ENCODE results near the gene EED.
"Not testable (repeated sequence)": the region's sequence is repeated elsewhere in the genome, so short reads cannot be mapped to it uniquely, and the experiment has no call there.

Gene EED

DNA sequence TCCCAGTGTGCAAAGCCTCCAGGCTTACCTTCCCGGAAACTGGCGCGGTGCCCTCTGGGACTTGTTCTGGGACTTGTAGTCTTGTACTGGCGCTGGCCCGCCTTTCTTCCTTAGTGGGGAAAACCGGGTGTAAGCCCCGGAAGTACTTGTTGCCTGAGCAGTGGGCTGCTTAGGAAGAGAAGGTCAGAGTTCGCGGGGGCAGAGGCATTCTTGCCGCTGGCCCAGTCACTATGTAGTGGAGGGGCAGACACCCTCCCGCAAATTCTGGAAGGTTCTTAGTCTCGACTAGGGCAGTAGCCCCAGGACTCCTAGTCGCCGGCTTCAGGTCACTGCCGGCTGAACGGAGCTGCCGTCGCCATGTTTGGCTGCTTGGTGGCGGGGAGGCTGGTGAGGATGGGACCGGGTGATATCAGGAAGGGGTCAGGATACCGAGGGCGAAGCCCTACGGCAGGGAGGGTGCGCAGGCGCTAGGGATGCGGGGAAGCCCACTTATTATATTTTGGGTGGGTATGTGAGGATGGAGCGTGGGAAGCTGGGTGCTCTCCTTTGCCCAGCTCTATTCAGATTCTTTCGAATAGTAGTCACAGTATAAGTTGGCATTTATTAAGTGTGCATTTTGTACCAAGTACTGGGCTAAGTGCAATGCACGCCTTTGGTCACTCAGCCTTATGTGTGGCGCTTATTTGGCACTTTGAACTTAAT is 57.7 kb downstream of the EED start, which contains the start of gene HIKESHI:
Gene HIKESHI (plus strand): TSS at position 149 of the 702 bp plus-strand sequence. CDS start 209 bp downstream, at position 358.
- DNase-seq (ENCODE audit: low read depth), result peak; percentile 97
- peak within 1 kb of the TSS; percentile 89 for H3K4me3 ChIP-seq (replicated peaks; ENCODE audit: low read depth, low read length)
- TF ChIP-seq, protein P1, sequence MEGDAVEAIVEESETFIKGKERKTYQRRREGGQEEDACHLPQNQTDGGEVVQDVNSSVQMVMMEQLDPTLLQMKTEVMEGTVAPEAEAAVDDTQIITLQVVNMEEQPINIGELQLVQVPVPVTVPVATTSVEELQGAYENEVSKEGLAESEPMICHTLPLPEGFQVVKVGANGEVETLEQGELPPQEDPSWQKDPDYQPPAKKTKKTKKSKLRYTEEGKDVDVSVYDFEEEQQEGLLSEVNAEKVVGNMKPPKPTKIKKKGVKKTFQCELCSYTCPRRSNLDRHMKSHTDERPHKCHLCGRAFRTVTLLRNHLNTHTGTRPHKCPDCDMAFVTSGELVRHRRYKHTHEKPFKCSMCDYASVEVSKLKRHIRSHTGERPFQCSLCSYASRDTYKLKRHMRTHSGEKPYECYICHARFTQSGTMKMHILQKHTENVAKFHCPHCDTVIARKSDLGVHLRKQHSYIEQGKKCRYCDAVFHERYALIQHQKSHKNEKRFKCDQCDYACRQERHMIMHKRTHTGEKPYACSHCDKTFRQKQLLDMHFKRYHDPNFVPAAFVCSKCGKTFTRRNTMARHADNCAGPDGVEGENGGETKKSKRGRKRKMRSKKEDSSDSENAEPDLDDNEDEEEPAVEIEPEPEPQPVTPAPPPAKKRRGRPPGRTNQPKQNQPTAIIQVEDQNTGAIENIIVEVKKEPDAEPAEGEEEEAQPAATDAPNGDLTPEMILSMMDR (IDR thresholded peaks at IDR 0.05; ENCODE audit: low read length, missing control alignments), result no peak

DNA sequence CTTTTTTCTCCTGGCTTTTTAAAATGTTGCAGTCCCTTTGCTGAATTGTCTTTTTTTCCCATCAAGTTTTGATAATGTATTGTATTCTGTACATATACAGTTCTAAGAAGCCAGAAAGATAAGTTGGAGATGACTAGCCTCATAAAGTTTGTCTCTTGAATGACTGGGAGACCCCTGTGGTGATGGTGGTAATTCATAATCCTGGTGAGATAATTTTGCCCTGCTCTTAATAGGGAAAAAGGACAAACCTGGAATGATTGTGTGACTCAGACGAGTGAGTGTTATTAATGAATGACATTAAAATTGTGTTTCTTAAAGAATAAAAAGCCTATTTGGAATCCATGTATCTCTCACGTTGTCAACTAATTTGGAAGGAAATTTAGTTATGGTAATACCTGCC is 58.7 kb downstream of the EED start:
- no peak for DNase-seq (ENCODE audit: low read depth)
- peak overlapping the region; percentile 89 for H3K4me3 ChIP-seq (replicated peaks; ENCODE audit: low read depth, low read length)
- TF ChIP-seq, protein P1 (IDR thresholded peaks at IDR 0.05; ENCODE audit: low read length, missing control alignments), result no peak

DNA sequence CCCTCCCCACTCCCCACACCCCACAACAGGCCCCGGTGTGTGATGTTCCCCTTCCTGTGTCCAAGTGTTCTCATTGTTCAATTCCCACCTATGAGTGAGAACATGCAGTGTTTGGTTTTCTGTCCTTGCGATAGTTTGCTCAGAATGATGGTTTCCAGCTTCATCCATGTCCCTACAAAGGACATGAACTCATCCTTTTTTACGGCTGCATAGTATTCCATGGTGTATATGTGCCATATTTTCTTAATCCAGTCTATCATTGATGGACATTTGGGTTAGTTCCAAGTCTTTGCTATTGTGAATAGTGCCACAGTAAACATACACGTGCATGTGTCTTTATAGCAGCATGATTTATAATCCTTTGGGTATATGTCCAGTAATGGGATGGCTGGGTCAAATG is 64.2 kb downstream of the EED start:
- DNase-seq (ENCODE audit: low read depth); H3K4me3 ChIP-seq (replicated peaks; ENCODE audit: low read depth, low read length): not testable (repeated sequence)

DNA sequence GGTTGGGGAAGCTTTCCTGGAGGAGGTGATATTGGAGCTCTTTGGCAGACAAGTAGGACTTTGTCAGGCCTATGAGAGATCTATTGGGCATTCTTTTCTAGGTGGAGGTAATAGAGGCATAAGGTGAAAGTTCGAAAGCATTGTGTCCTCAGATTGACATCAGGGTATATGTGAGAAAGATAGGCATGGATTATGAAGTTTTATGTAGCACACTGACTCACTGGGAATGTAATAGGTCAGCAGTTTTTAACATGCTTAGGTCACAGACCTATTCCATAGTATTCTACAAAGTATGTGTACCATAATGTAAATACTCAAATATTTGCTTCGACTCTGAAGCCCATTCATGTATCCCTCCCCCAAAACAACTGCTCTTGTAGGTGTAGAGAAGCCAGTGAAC is 69.2 kb downstream of the EED start:
- no peak overlapping the region for H3K4me3 ChIP-seq (replicated peaks; ENCODE audit: low read depth, low read length)
- TF ChIP-seq, protein P1 (IDR thresholded peaks at IDR 0.05; ENCODE audit: low read length, missing control alignments), result no peak
- DNase-seq (ENCODE audit: low read depth), result no peak

DNA sequence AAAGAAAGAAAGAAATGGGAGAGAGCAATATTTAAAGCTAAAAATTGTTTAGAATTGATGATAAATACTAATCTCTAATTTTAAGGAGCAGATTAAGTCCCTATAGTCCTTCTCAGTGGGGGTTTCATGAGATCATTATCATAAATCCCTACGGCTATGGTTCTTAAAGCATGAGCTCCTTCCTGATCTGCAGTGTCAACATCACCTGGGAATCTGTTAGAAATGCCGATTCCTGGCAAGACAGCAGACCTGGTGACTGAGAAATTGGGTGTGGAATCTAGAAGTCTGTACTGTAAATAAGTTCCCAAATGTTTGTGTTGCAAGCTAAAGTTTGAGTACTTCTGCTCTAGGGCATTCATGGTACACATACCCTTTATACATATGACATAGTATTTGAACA is 70.1 kb downstream of the EED start:
- TF ChIP-seq, protein P1 (IDR thresholded peaks at IDR 0.05; ENCODE audit: low read length, missing control alignments), result no peak
- no peak overlapping the region for H3K4me3 ChIP-seq (replicated peaks; ENCODE audit: low read depth, low read length)
- no peak for DNase-seq (ENCODE audit: low read depth)
